Stimulated activated naive CD8-positive, alpha-beta T cell treated with anti-CD3 and anti-CD28 coated beads, Interleukin-15, Interleukin-2, amounts not matched to agents 100 U/mL and 50 U/mL, for 24 hours (primary cell): Measurements from ENCODE around the gene MBLAC2.

Experiments used
- ATAC-seq: fragments of 150-1000 bp; cut with Tn5 transposase; one replicate; pipeline ENCODE4 v1.10.0; 2021
- DNase-seq: peaks from one replicate; pipeline ENCODE4 v3.0.0; 2021

The MBLAC2 gene

DNA sequence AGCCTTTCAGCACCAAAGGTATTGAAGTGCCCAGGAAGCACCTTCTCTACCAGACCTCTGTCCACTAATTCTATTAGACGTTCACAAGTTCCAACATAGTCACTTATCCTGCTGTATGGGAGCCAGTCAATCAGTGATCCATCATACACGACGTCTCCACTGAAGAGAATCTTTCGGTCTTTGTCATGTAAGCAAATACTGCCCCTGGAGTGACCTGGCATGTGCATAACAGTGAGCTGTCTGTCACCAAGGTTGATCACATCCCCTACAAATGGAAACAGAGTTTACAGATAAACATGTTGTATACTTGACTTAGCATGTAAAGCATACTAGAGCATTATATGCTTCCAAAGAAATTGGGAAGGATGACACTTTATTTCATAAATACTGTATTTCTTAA is 13.3 kb downstream of the MBLAC2 start:
- DNase-seq (no peak), ATAC-seq (no peak)

GRCh38 chr5:90446961-90447360 is 27.6 kb downstream of the MBLAC2 start:
- DNase-seq (no peak), ATAC-seq (no peak)

GRCh38 chr5:90440644-90441043 is 33.9 kb downstream of the MBLAC2 start:
- no peak for ATAC-seq
- DNase-seq = no peak

GRCh38 chr5:90438100-90438499 is 36.5 kb downstream of the MBLAC2 start:
- ATAC-seq (no peak), DNase-seq (no peak)

DNA sequence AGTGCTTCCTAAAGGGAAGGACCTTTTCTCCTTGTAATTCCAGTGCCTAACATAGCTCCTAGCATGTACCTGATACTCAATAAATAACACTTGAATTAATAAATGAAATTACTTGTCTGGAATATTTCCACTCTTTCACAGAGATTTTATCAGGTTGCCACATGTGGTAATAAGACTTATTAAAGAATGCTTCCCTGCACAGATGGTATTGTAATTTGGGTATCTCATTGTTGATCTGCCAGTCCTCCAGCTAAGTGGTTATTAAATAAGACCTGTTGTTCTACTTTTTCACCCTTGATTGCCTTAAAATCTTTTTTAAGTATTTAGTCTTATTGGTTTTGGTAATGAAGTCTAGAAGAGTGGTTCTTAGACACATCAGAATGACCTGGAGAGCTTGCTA is 36.9 kb downstream of the MBLAC2 start:
- DNase-seq = no peak
- no peak for ATAC-seq

DNA sequence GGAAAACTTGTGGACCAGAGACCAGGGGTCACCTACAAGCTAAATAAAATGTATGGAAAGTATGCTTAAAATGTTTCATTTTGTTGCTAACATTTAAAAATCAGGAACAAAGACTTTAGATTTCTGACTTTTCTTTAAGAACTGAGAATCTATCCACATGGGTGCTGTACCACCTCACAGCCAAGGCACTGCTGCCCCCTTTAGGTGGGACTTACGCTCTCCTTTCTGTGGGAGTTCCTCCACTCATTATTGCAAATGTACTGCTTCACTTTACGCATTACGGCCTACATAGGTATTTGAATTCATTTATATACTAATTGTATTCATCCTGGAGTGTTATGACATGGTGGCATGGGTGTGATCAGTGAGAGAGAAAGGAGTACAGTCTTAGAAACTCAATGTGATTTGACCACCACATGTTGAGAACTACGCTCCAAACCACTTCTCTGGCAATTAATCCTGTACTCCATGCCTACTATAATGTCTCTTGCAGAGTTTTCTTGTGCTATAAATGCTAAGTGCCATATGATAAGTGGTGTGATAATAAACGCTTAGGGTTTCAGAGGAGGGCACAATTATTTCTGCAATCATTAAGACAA is 40.4 kb downstream of the MBLAC2 start:
- peak; percentile 59 for DNase-seq
- ATAC-seq = no peak

DNA sequence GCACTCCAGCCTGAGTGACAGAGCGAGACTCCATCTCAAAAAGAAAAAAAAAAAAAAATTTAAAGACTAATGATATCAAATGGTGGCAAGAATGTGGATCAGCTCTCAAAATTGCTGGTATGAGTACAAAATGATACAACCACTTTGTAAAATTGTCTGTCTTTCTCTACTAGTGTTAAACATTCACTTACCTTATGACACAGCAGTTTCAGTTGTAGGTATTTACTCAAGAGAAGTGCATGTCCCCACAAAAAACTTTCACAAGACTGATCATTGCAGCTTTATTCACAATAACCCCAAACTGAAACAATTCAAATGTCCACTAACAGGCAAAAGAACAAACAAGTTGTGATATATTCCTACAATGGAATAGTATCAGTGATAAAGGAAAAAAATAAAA is 50.3 kb downstream of the MBLAC2 start:
- DNase-seq = no peak
- no peak for ATAC-seq

GRCh38 chr5:90421136-90421535 is 53.4 kb downstream of the MBLAC2 start:
- DNase-seq = no peak
- no peak for ATAC-seq

DNA sequence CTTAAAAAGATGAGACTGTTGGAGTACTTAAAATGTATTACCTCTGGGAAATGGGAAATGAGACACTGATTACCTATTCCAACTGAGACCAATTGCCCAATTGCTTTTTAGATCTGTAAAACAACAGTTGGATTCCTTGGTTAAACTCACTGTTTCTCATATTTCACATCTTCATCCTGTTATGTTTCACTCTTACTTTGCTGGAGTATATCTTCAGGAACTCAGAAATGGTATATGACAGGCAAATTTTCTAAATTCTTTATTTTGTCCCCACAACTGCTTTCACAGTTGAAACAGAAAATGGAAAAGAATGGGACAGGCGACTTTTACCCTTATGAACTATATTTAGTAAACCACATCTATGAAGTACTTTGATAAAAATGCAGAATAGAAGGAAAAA is 56.4 kb downstream of the MBLAC2 start:
- ATAC-seq = no peak
- DNase-seq = no peak

- no peak for ATAC-seq
- no peak for DNase-seq
Measured at GRCh38 chr5:90410178-90410762, 64.3 kb downstream of the MBLAC2 start.

- ATAC-seq (peak; percentile 95), DNase-seq (peak; percentile 89)
Measured at GRCh38 chr5:90409318-90410177, 65.0 kb downstream of the MBLAC2 start, which contains the start of gene CETN3. TSS of gene CETN3 (minus strand) at chr5:90409756. CDS start at chr5:90409661, 95 bp downstream.

DNA sequence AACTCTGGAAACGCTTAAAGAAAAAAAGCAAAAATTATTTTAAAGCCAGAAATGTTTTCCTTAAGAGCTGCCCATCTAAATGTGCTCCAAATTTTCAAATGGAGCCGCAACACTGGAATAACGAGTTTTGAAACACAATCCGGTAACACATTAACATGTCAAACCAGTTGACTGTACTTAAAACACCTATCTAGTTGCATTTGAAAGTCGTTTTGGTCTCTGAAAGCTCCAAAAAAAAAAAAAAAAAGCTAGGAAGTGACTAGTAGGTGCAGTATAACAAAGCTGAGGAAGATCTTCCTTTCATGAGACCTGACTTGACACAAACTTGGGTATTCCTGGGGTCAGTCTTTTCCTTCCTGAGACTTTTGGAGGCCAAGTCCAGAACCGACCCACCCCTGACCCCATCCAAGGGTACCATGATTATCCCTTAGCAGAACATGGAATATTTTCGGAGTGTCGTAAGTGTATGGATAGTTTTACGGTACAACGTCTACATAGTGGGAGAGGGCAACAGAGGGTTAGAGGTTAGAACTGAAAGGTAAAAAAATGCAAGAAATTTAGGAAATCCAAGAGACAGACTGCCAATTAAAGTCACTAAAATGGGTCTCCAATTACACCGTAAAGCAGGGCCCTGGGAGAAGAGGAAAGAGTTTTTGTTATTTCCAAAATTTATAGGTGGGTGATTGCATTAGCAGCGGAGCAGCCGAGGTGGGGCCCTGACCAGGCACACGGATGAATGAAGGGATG is 65.8 kb downstream of the MBLAC2 start:
- DNase-seq (no peak), ATAC-seq (no peak)
